Thymus (tissue), 14 donors: ENCODE results near the gene DUSP18. TPM values are rescaled to one million over a fixed set of nuclear protein-coding genes. Genes with fewer than 3 reads are reported as not detected.
"Not testable (repeated sequence)": the region's sequence is repeated elsewhere in the genome, so short reads cannot be mapped to it uniquely, and the experiment has no call there.

Experiments used
- DNase-seq, 9 donors: peaks; one replicate each; pipeline ENCODE4 v3.0.0-alpha.2; 2013; ENCODE audit warnings: low spot score in 9 of 9, low read depth in 6 of 9, missing footprints in 1 of 9
- H3K27ac ChIP-seq, 2 donors: one replicate each; pipeline ENCODE4 v1.5.1; 2013; ENCODE audit warnings: control low read depth in 1 of 2, low read depth in 1 of 2, low read length in 1 of 2, mild to moderate bottlenecking in 1 of 2, moderate library complexity in 1 of 2
- H3K27me3 ChIP-seq, 2 donors: one replicate each; pipeline ENCODE4 v1.5.1; 2013; ENCODE audit warnings: low read length in 1 of 2; ENCODE audit not compliant: control insufficient read depth in 2 of 2, insufficient read depth in 1 of 2
- H3K36me3 ChIP-seq, 2 donors: one replicate each; pipeline ENCODE4 v1.5.1; 2013; ENCODE audit warnings: low read length in 1 of 2, mild to moderate bottlenecking in 1 of 2, moderate library complexity in 1 of 2; ENCODE audit not compliant: control insufficient read depth in 2 of 2, insufficient read depth in 2 of 2
- H3K4me1 ChIP-seq, 2 donors: one replicate each; pipeline ENCODE4 v1.5.1; 2013; ENCODE audit warnings: low read length in 2 of 2; ENCODE audit not compliant: control insufficient read depth in 2 of 2, insufficient read depth in 2 of 2
- H3K4me3 ChIP-seq, 2 donors: one replicate each; pipeline ENCODE4 v1.5.1; 2013; ENCODE audit warnings: low read length in 2 of 2, control low read depth in 1 of 2, mild to moderate bottlenecking in 1 of 2
- H3K9me3 ChIP-seq, 2 donors: one replicate each; pipeline ENCODE4 v1.5.1; 2013; ENCODE audit warnings: low read length in 1 of 2, mild to moderate bottlenecking in 1 of 2; ENCODE audit not compliant: control insufficient read depth in 2 of 2, insufficient read depth in 1 of 2
- WGBS: extraction: QIAGEN DNeasy Blood & Tissue Kit; methylation state at CpG from one replicate; pipeline ENCODE4 v1.1.7; 2013; 5-methylcytosine and 5-hydroxymethylcytosine counted together
- long read RNA-seq, 10 donors: transcript quantifications; one replicate each; lab custom pipeline, GENCODE V29; 2026
- polyA plus RNA-seq: library from polyadenylated mRNA; stranded (reverse); fragments of 200-250 nt; gene quantifications from one replicate; pipeline ENCODE4 v1.2.3, GENCODE V29; 2013
- total RNA-seq: library from RNA; stranded (reverse); fragments of 120-200 nt; gene quantifications from one replicate; pipeline ENCODE4 v1.2.4, GENCODE V29; 2013
- donor health status: healthy.

Gene DUSP18
- total RNA-seq (3.3 TPM), polyA plus RNA-seq (6.4 TPM)
- long read RNA-seq, donor 1, result 0 reads
- long read RNA-seq, donor 2, partial matches to known transcripts, result 0 of 5 reads
- long read RNA-seq, donor 2, other reads (novel, unspliced or antisense), result 0 of 5 reads
- long read RNA-seq, donor 3, partial matches to known transcripts, result 0 of 4 reads
- long read RNA-seq, donor 3, other reads (novel, unspliced or antisense), result 0 of 4 reads
- long read RNA-seq, donor 4, result 0 reads
- long read RNA-seq, donor 5, partial matches to known transcripts, result 0 of 3 reads
- long read RNA-seq, donor 5, other reads (novel, unspliced or antisense), result 0 of 3 reads
- long read RNA-seq, donor 6, partial matches to known transcripts, result 0 of 1 reads
- long read RNA-seq, donor 6, other reads (novel, unspliced or antisense), result 0 of 1 reads
- long read RNA-seq, donor 7, partial matches to known transcripts, result 0 of 1 reads
- long read RNA-seq, donor 7, other reads (novel, unspliced or antisense), result 0 of 1 reads
- long read RNA-seq, donor 8, partial matches to known transcripts, result 0 of 2 reads
- long read RNA-seq, donor 8, other reads (novel, unspliced or antisense), result 0 of 2 reads
- long read RNA-seq, donor 9, partial matches to known transcripts, result 0 of 1 reads
- long read RNA-seq, donor 9, other reads (novel, unspliced or antisense), result 0 of 1 reads
- long read RNA-seq, donor 10, partial matches to known transcripts, result 0 of 1 reads
- long read RNA-seq, donor 10, other reads (novel, unspliced or antisense), result 0 of 1 reads

DNA sequence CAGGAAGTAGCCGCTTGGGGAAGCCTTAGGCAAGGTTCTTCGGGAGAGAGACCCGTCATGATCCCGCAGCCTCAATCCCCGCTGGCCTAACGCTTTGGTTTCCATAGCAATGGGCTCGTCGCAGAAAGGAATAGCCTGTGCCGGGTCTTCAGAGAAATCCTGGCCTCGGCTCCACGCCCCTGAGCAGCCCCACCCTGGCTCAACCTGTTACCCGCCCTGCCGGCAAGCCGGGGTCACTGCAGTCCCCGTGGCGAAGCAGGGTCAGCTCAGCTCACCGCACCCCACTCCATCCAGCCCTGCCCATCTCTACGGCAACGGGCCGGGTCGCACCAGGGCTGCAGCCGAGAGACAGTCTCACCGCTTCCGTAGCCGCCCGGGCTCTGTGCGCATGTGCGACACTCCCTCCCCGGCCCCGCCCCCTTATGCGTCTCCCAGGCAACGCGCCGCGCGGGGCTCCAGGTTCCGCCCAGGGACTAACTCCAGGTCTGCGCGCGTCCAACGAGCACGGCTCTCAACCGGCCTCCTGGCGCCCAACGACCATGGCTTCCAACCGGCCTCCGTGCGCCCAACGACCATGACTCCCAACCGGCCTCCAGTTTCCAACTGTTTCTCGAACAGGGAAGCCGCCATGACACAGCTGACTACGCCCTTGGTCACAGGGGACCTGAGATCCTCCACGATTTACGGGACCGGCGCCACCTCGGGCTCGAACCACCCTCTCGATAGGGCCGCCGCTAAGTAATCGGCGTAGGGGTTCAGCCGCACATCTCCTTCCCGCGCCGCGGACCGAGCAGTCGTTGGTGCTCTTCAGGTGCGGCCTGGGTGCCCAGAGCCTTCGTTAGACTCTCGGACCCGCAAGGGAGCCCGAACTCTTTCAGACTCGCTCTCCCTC is at the start of gene DUSP18:
TSS of gene DUSP18 (minus strand) at position 382 of the 892 bp plus-strand sequence. CDS start 3,872 bp downstream, outside the sequence.
- H3K27ac ChIP-seq, result no peak within 1 kb of the TSS
- H3K36me3 ChIP-seq, result peaks cover 7 to 12% of the 10 kb centered on the region in 2 donors
- H3K9me3 ChIP-seq, result no peaks in the 10 kb centered on the region
- peaks cover 5 to 8% of the 10 kb centered on the region in 2 donors for H3K4me1 ChIP-seq
- H3K27me3 ChIP-seq, result peaks cover 7 to 21% of the 10 kb centered on the region in 2 donors
- DNase-seq, result peak; percentile 69 to 94 (median 87)
- 2% methylated on average over 77 of the region's 77 CpGs for WGBS
- peak within 1 kb of the TSS; percentile 83 to 85 for H3K4me3 ChIP-seq

DNA sequence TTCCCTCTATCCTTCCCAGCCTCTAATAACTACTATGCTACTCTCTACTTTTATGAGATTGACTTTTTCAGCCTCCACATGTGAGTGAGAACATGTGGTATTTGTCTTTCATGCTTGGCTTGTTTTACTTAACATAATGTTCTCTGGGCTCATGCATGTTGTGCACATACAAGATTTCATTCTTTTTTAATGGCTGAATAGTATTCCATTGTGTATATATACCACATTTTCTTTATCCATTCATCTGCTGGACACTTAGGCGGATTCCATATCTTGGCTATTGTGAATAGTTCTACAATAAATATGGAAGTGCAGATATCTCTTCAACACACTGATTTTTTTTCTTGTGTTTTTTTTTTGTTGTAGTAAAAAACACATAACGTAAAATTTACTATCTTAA is 46.4 kb upstream of the DUSP18 start:
- Histone ChIP-seq H3K4me3 (no peak overlapping the region), H3K27ac (no peak overlapping the region), H3K36me3 (no peaks in the 10 kb centered on the region), H3K4me1 (no peaks in the 10 kb centered on the region), H3K27me3 (no peaks in the 10 kb centered on the region), H3K9me3 (no peaks in the 10 kb centered on the region)
- 99% methylated on average over 2 of the region's 2 CpGs for WGBS
- no peak for DNase-seq

DNA sequence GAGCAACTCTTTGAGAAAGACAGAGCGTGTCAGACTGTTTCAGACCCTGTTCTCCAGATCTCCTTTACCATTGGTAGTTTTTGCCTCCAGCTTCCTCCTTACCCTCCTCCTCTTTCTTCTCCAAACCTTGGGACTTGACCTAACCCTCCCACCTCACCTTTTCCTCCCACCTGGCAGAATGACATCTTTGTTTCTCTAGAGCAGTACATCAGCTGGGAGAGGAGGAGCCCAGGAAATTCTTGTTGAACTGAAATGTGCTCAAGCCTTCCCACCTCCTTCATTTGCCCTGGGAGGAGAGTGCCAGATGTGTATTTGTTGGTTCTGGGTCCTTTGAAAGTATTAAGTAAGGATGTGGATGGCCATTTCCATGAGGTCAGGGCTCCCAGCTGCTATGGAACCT is 44.4 kb upstream of the DUSP18 start:
- no peak for DNase-seq
- H3K9me3 ChIP-seq, result no peaks in the 10 kb centered on the region
- H3K27me3 ChIP-seq, result no peaks in the 10 kb centered on the region
- H3K4me3 ChIP-seq, result no peak overlapping the region
- no peaks in the 10 kb centered on the region for H3K4me1 ChIP-seq
- 98% methylated on average over 1 of the region's 1 CpG for WGBS
- no peaks in the 10 kb centered on the region for H3K36me3 ChIP-seq
- H3K27ac ChIP-seq, result no peak overlapping the region

DNA sequence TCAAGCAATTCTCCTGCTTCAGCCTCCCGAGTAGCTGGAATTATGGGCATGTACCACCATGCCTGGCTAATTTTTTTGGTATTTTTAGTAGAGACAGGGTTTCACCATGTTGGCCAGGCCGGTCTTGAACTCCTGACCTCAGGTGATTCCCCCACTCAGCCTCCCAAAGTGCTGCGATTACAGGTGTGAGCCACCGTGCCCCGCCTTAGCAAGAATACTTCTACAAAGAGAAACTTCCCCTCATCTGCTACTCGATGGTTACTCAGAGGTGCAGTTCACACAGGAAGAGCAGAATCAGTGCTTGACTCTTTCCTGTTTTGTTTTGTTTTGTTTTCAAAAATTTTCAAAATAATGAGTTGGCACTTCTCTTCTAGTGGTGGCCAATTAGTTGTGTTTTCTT is 42.3 kb upstream of the DUSP18 start:
- not testable (repeated sequence) for H3K27ac ChIP-seq, DNase-seq, H3K4me3 ChIP-seq, H3K27me3 ChIP-seq, H3K4me1 ChIP-seq, H3K9me3 ChIP-seq, H3K36me3 ChIP-seq
- 86% methylated on average over 6 of the region's 6 CpGs for WGBS

- DNase-seq, result no peak
- Histone ChIP-seq H3K27me3 (no peaks in the 10 kb centered on the region), H3K9me3 (no peaks in the 10 kb centered on the region), H3K4me1 (peaks cover 0 to 7% of the 10 kb centered on the region in 2 donors), H3K36me3 (no peaks in the 10 kb centered on the region), H3K4me3 (no peak overlapping the region), H3K27ac (no peak overlapping the region)
- 78% methylated on average over 11 of the region's 11 CpGs for WGBS
Measured at GRCh38 chr22:30705710-30706651, 38.3 kb upstream of the DUSP18 start.

DNA sequence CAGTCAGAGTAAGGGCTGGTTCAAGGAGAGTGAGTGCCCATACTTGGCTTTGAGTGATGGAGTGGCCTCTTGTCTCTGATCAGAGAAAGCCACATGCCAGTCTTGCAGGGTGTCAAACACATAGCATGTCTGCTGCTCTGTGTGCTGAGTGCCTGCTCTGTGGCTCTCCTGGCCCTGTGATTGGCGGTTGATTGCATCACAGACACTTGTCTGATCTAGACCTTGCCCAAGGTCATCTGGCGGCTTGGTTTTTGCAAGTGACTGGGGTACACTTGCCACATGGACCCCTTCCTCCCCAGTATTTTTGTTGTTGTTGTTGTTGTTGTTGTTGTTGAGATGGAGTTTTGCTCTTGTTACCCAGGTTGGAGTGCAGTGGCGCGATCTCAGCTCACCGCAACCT is 37.3 kb upstream of the DUSP18 start:
- H3K4me1 ChIP-seq, result peaks cover 0 to 7% of the 10 kb centered on the region in 2 donors
- no peak for DNase-seq
- WGBS, result 97% methylated on average over 5 of the region's 5 CpGs
- H3K9me3 ChIP-seq, result no peaks in the 10 kb centered on the region
- no peak overlapping the region for H3K27ac ChIP-seq
- H3K27me3 ChIP-seq, result no peaks in the 10 kb centered on the region
- H3K4me3 ChIP-seq, result no peak overlapping the region
- H3K36me3 ChIP-seq, result no peaks in the 10 kb centered on the region

DNA sequence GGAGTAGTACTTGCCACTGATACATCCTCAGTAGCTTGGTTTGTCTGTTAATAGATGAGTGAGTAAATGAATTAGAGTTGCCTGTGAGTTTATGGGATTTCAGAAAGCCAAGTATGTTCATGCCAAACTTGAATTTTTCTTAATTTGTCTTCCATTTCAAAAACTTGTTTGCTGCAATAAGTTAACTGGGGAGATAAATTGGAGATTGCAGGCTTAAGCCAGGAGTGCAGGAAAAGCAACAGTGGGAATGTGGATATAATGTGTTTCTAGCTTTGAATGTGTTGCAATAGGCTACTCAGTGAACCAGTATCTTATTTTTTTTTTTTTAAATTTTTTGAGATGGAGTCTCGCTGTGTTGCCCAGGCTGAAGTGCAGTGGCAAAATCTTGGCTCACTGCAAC is 35.2 kb upstream of the DUSP18 start:
- H3K36me3 ChIP-seq, result no peaks in the 10 kb centered on the region
- peaks cover 4% of the 10 kb centered on the region in 2 donors for H3K27me3 ChIP-seq
- H3K27ac ChIP-seq, result no peak overlapping the region
- no peaks in the 10 kb centered on the region for H3K9me3 ChIP-seq
- WGBS, result 94% methylated on average over 1 of the region's 1 CpG
- no peak overlapping the region for H3K4me3 ChIP-seq
- H3K4me1 ChIP-seq, result peaks cover 0 to 7% of the 10 kb centered on the region in 2 donors
- no peak for DNase-seq

DNA sequence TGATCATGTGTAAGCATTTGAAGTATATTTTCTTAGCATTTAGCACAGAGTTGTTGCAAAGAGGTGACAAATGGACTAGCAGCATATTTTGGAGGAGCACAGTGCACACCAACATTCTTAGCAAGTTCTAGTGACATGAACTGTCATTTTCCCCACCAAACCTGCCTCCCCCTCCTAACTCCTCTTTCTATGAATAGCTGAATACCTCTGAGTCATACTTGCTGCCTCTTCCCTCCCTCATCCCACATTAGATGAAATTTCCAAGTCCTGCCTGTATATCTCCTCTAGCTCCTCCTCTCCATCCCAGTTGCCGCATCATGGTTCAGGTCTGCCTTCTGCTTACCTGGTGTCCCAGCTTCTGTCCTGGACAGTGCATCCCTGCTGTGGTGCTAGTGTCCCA is 34.2 kb upstream of the DUSP18 start:
- H3K9me3 ChIP-seq, result no peaks in the 10 kb centered on the region
- peaks cover 4 to 13% of the 10 kb centered on the region in 2 donors for H3K27me3 ChIP-seq
- DNase-seq, result no peak
- H3K27ac ChIP-seq, result no peak overlapping the region
- WGBS, result 96% methylated on average over 1 of the region's 1 CpG
- no peak overlapping the region for H3K4me3 ChIP-seq
- no peaks in the 10 kb centered on the region for H3K36me3 ChIP-seq
- H3K4me1 ChIP-seq, result peaks cover 0 to 7% of the 10 kb centered on the region in 2 donors
